Breast epithelium (tissue), 4 donors: Measurements from ENCODE around the gene NPC1L1. TPM values are rescaled to one million over a fixed set of nuclear protein-coding genes. Genes with fewer than 3 reads are reported as not detected.
"Not testable (repeated sequence)": the region's sequence is repeated elsewhere in the genome, so short reads cannot be mapped to it uniquely, and the experiment has no call there.

Experiments
- DNase-seq, 2 donors: peaks; one replicate each; pipeline ENCODE4 v3.0.0-alpha.2; 2019; ENCODE audit warnings: low spot score in 2 of 2
- H3K27ac ChIP-seq, 2 donors: fragments of 200-600 bp; sonication (generic) in 1 of 2; one replicate each; pipeline ENCODE4 v1.5.1; 2016 to 2019; ENCODE audit warnings: mild to moderate bottlenecking in 1 of 2
- H3K27me3 ChIP-seq, 2 donors: fragments of 200-600 bp; sonication (generic) in 1 of 2; one replicate each; pipeline versions ENCODE4 v1.5.1 to v1.6.0; 2017 to 2019; ENCODE audit warnings: control low read depth in 1 of 2, mild to moderate bottlenecking in 1 of 2
- H3K36me3 ChIP-seq: fragments of 200-600 bp; one replicate; pipeline ENCODE4 v1.5.1; 2019
- H3K4me1 ChIP-seq, 2 donors: fragments of 200-600 bp; sonication (generic); one replicate each; pipeline ENCODE4 v1.5.1; 2016 to 2019; ENCODE audit warnings: control low read depth in 1 of 2
- H3K4me3 ChIP-seq, 3 donors: fragments of 200-600 bp; sonication (generic); 1 replicate in 2 of 3; 2 replicates in 1 of 3; pipeline ENCODE4 v1.5.1; 2016 to 2019; ENCODE audit warnings: mild to moderate bottlenecking in 3 of 3, moderate library complexity in 2 of 3
- H3K9me3 ChIP-seq, 2 donors: fragments of 200-600 bp; sonication (generic) in 1 of 2; one replicate each; pipeline ENCODE4 v1.5.1; 2016 to 2019; ENCODE audit warnings: control low read depth in 1 of 2
- CTCF ChIP-seq, 3 donors: fragments of 450-650 bp; IDR thresholded peaks; one replicate each; pipeline ENCODE4 v1.5.1; 2016 to 2017; ENCODE audit warnings: antibody characterized with exemption in 3 of 3, mild to moderate bottlenecking in 3 of 3, moderate library complexity in 3 of 3
- POLR2A ChIP-seq: fragments of 450-650 bp; IDR thresholded peaks from one replicate; pipeline ENCODE4 v1.6.1; 2016; ENCODE audit warnings: antibody characterized with exemption, mild to moderate bottlenecking, moderate library complexity
- POLR2AphosphoS5 ChIP-seq, 3 donors: sonication (generic); formaldehyde crosslinking; IDR thresholded peaks; one replicate each; pipeline ENCODE4 v1.6.1; 2017; ENCODE audit warnings: antibody characterized with exemption in 3 of 3
- intact Hi-C: fragments of 100-400 bp; cut with DNase I; formaldehyde crosslinking; loops from one replicate; pipeline ENCODE4 v1.15.1; 2023; ENCODE audit warnings: low total_unique reads
- total RNA-seq, 3 donors: library from RNA; depleted of rRNA; stranded (reverse); fragments of >200 nt; gene quantifications; one replicate each; pipeline ENCODE4 v1.1.0, GENCODE V29; 2016

The NPC1L1 gene
- total RNA-seq, 3 donors from 2014 or later: 0.16 to 0.33 (median 0.29) TPM

- peak; percentile 52 to 79 for DNase-seq
- H3K27me3 ChIP-seq: no peaks in the 10 kb centered on the region
- peaks cover 11% of the 10 kb centered on the region for H3K36me3 ChIP-seq
- H3K27ac ChIP-seq: no peak overlapping the region
- TF ChIP-seq CTCF (IDR thresholded peaks at IDR 0.05) (peak; percentile 88 to 95 (median 93)), POLR2AphosphoS5 (IDR thresholded peaks at IDR 0.05) (no peak), POLR2A (no peak)
- no peaks in the 10 kb centered on the region for H3K4me1 ChIP-seq
- intact Hi-C loops: loop anchor here (10.0 kb wide), 1 partner anchor 1080 kb away; no protein-coding TSS in a partner anchor
- H3K4me3 ChIP-seq: no peak overlapping the region
- H3K9me3 ChIP-seq: no peaks in the 10 kb centered on the region
Measured at GRCh38 chr7:44565097-44565794, 24.1 kb upstream of the NPC1L1 start.

- Histone ChIP-seq H3K36me3 (peaks cover 7% of the 10 kb centered on the region), H3K9me3 (no peaks in the 10 kb centered on the region), H3K4me3 (no peak overlapping the region), H3K27me3 (no peaks in the 10 kb centered on the region), H3K4me1 (no peaks in the 10 kb centered on the region), H3K27ac (no peak overlapping the region)
- intact Hi-C loops: loop anchor here (10.0 kb wide), 1 partner anchor 1080 kb away; no protein-coding TSS in a partner anchor
- DNase-seq: no peak
- TF ChIP-seq POLR2AphosphoS5 (IDR thresholded peaks at IDR 0.05) (no peak), CTCF (IDR thresholded peaks at IDR 0.05) (no peak), POLR2A (no peak)
Measured at GRCh38 chr7:44564606-44565005, 23.5 kb upstream of the NPC1L1 start.

- Histone ChIP-seq H3K4me1 (no peaks in the 10 kb centered on the region), H3K4me3 (no peak overlapping the region), H3K27ac (no peak overlapping the region), H3K27me3 (no peaks in the 10 kb centered on the region), H3K36me3 (no peaks in the 10 kb centered on the region), H3K9me3 (no peaks in the 10 kb centered on the region)
- intact Hi-C loops: loop anchor here (10.0 kb wide), 1 partner anchor 1082 kb away; no protein-coding TSS in a partner anchor
- no peak for DNase-seq
- TF ChIP-seq POLR2AphosphoS5 (IDR thresholded peaks at IDR 0.05): no peak
- no peak for TF ChIP-seq CTCF (IDR thresholded peaks at IDR 0.05)
- TF ChIP-seq POLR2A: no peak
Measured at GRCh38 chr7:44563171-44563679, 22.1 kb upstream of the NPC1L1 start.

GRCh38 chr7:44562622-44562962 is 21.5 kb upstream of the NPC1L1 start:
- intact Hi-C loops: loop anchor here (10.0 kb wide), 1 partner anchor 1082 kb away; no protein-coding TSS in a partner anchor
- not testable (repeated sequence) for H3K4me1 ChIP-seq, H3K9me3 ChIP-seq, DNase-seq, H3K27me3 ChIP-seq, H3K27ac ChIP-seq, H3K4me3 ChIP-seq, H3K36me3 ChIP-seq

GRCh38 chr7:44561962-44562621 is 21.0 kb upstream of the NPC1L1 start:
- Histone ChIP-seq H3K27ac (no peak overlapping the region), H3K4me1 (no peaks in the 10 kb centered on the region), H3K9me3 (no peaks in the 10 kb centered on the region), H3K27me3 (no peaks in the 10 kb centered on the region), H3K4me3 (no peak overlapping the region), H3K36me3 (no peaks in the 10 kb centered on the region)
- no peak for DNase-seq
- intact Hi-C loops: loop anchor here (10.0 kb wide), 1 partner anchor 1083 kb away; no protein-coding TSS in a partner anchor
- TF ChIP-seq POLR2A (no peak), POLR2AphosphoS5 (IDR thresholded peaks at IDR 0.05) (no peak), CTCF (IDR thresholded peaks at IDR 0.05) (no peak)
